DLD1 (cell line): Measurements from ENCODE around the gene PLEKHG5.

Experiments used
- in situ Hi-C: cut with HindIII; loops from 2 replicates; pipeline ENCODE4 v1.10.0; 2017; ENCODE audit warnings: low sequenced_read_pairs

The PLEKHG5 gene

DNA sequence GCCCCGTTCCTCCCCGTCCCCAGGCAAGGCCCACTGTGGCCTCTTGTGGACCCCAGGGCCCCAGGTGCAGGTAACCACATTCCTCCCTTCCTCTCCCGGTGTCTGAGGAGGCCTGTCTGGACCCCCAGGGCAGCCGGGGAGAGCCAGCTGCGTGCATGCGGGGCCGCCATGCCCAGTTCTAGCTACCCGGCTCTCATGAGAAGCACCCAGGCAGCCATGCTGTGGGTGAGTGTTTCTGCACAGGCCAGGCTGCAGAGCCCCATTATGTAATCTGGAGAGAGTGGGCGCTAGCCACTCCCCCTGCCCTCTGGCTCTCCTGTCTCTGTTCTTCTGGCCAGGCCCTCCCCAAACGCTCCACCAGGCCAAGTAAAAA lies 18.4 kb upstream of the PLEKHG5 start:
- in situ Hi-C loops = no loop called here

- in situ Hi-C loops = no loop called here
These were observed 17.9 kb upstream of the PLEKHG5 start for GRCh38 chr1:6509220-6509918.

DNA sequence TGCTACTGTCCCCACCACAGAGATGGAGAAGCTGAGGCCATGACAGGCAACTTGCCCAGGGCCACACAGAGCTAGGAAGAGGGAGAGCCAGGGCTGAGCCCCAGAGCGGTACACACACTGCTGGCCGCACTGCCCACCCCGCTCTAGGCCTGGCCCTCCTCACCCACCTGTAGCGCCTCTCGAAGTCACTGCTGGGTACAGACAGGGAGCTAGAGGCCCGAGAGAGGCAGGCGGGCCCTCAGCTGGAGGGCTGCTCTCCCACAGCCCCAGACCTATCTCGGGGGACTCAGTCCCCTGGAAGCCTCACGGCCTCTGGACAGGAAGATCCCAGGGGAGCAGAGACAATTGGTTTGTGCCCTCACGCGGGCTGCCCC lies 17.3 kb upstream of the PLEKHG5 start:
- in situ Hi-C loops = no loop called here

DNA sequence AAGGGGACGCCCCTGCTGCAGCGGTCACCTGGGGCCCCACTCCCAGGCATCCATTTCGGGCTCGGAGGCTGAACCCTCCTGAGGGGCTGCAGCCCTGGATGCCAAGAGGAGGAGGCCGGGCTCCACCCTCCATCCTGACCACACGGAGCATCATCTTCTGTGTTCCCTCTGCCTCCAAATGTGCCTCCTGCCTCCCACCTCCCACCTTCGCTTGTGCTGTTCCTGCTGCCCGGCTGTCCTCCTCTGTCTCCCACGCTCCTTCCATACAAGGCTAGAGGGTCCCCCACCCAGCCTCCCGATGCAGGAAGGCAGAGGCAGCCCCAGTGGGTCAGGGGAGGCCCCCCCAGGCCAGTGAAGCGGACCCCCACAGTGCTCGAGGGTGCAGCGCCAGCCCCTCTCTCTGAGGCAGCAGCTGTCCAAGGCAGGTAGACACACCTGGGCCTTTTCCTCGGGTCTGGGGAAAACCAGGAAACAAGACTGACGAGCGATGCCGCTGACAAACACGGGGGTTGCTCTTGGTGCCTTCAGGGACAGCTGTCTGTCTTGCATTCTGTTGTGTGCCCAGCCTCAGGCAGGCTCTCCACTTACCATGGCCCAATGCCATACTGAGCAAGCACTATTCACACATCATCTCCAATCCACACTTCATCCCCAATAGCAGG lies 16.8 kb upstream of the PLEKHG5 start:
- in situ Hi-C loops = no loop called here

GRCh38 chr1:6507461-6507911 lies 16.0 kb upstream of the PLEKHG5 start:
- in situ Hi-C loops = no loop called here

DNA sequence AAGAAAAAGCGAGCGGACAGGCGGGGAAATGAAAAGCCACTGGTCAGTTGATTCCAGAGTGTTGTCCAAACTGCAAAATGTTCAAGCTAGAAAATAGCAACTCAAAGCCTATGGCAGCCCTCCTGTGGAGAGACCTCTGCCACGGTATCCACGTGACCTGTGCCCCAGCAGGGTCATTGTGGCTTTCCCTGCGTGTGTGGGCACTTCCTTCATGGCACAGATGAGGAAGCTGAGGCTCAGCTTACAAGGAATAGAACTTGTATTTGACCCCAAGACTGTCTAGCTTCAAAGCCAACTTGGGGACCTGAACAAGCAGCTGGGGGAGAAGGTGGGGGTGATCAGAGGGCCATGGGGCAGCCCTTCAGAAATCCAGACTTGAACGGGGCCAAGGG lies 15.6 kb upstream of the PLEKHG5 start:
- in situ Hi-C loops = no loop called here

DNA sequence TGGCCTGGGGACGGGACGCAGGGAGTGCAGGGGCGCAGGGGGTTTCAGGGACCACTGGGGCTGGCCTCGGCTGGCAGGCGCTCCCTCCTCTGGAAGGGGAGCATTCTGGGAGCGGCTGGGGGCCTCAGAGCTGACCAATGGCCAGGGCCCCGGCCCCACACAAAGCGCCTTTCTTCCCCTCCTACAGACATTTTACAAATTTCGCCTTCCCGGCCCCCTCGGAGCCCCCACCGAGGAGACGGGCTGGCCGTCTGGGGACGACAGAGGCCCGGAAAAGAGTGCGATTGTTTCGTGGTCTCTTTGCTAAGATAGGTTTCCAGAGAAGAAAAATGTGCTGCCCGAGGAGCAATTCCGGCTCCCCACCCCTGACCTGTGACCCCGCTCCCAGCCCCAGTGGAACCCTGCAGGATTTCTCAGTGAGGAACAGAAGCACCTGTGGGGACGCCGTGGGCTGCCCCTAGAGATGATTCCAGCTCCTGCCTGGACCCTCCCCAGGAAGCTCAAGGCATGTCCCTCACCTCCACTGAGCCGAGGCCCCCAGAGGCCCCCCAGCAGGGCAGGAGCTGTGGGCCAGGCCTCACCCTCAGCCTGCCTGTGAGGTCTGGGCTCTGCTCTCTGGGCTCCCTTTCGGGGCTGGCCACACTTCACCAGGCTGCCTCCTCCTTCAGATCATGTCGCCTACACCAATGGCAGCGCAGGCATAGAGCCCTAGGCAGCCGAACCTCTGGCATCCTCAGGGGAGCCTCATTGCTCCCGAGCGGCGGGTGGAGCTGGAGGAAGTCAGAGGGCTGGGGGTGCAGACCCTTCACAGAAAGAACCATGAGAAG lies 15.0 kb upstream of the PLEKHG5 start:
- in situ Hi-C loops = no loop called here

DNA sequence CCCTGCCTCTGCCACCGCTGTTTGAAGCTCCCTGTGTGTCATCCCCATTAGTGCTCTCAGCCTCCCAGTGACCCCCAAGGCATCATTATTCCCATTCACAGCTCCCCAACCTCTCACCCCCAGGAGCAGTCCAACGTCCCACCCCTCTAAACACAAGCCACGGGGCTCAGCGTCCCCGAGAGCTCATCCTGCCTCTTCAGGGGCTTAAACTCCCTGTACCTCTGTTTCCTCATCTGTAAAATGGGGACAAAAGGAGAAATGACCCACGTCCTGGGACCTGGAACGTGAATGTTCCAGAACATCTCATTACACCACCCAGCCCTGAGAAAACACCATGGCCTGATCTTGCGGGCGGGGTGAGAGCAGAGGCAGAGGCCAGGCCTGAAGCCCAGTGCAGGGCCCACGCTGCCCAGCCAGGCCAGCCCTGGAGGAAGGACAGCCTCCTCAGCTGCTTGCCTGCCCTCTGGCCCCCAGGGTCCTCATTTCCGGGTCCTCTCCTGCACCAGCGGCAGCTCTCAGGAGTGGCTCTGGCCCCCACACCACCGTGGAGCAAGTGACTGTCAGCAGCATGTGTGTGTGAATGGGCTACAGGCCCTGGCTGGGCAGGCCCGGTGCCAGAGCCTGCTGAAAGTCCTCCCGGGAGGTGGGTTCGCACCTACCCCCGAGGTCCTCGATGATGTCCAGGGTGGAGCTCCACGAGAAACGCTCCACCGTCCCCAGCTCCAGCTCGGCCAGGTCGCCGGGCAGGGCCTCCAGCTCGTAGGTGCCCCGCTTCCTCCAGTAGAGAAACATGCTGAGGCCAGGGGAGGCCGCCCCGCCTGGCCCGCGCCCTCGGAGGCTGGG lies 14.1 kb upstream of the PLEKHG5 start:
- in situ Hi-C loops = no loop called here

- in situ Hi-C loops = no loop called here
These were observed 13.4 kb upstream of the PLEKHG5 start for GRCh38 chr1:6504887-6505286.

- in situ Hi-C loops = no loop called here
These were observed 12.6 kb upstream of the PLEKHG5 start for GRCh38 chr1:6503884-6504602.

DNA sequence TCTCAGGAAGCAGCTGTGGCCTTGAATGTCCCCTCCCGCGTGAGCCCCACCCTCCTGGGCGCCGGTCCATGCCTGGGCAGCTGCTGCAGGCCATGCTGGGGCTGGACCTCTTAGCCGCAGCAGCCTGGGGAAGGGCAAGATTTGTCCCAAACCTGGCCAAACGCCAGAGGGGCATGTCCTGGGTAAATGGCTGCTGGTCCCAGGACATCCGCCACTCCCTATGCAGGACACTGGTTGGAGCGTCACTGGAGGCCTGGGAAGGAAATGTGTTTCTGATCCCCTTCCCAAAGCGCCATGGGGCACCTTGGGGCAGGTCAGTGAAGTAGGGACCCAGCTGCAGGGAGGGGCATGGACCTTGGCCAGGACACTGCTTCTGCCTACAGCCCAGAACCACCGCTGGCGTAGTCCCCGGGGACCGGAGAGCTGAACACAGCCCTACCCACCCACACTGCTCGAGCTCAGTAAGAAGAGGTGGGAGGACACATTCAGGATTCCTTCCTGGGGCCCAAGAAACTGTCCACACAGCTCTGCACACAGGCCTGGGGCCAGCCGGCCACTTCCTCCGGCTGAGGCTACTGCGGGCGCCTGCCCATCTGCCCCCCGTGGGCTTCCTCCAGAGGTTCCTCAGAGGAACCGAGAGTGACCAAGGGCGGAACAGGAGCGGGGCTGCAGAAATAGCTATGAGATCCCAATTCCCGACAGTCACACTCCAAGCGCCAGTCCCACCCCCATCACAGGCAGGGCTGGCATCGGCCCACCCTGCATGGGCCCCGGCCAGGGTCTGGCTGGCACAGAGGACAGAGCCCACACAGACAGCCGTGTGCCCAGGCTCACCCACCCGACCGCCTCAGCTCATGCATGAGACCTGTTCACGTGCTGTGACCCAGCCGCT lies 10.8 kb upstream of the PLEKHG5 start:
- in situ Hi-C loops = no loop called here

- in situ Hi-C loops = no loop called here
These were observed 9.9 kb upstream of the PLEKHG5 start for GRCh38 chr1:6501279-6501813.

DNA sequence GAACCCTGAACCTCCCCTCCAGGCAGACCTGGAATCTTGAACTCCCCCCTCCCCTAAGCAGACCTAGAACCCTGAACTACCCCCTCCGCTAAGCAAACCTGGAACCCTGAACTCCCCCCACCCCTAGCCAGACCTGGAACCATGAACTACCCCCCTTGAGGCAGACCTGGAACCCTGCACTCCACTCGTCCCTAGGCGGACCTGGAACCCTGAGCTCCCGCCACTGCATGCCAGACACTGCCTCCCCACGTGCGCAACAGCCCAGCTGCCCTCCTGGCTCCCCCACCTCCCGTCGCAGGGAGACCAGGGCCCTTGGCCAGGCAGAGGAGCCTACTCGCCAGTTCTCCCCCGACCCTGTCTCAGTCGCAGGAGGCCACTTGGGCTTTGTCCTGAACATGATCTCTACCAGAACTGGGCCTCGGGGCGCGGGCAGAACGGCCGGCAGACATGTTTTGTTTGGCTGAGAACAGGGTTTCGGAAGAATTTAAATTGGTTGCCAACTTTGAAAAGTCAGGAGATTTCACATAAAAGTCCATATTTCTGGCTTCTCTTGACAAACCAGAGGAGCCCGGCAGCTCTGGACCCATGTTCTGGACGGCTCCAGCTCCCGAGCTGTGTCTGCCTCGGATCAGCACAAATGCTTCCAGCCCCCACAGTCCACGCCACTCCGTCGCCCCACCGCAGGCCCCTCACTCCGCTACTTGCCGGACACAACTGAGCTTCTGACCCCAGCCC lies 9.2 kb upstream of the PLEKHG5 start:
- in situ Hi-C loops = no loop called here

DNA sequence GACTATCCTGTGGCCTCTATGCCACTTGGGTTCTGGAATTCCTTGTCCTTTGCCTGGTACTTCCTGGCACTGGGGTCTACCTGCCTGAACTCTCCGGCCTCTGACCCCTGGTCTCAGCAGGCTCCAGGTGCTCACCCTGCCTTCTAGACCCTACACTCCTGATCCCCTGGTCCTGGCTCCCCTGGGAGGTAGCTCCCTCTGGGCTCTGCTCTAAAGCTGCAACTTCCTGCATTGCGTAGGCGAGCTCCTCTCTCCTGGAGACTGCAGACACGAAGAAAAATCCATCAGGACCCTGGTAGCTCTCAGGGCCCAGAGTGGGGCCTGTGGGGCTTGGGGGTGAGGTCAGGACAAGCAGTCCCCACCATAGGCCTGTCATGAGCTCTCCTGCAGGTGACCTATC lies 7.8 kb upstream of the PLEKHG5 start:
- in situ Hi-C loops = no loop called here

GRCh38 chr1:6498576-6499111 lies 7.2 kb upstream of the PLEKHG5 start:
- in situ Hi-C loops = no loop called here

- in situ Hi-C loops = no loop called here
These were observed 6.6 kb upstream of the PLEKHG5 start for GRCh38 chr1:6497867-6498575.

DNA sequence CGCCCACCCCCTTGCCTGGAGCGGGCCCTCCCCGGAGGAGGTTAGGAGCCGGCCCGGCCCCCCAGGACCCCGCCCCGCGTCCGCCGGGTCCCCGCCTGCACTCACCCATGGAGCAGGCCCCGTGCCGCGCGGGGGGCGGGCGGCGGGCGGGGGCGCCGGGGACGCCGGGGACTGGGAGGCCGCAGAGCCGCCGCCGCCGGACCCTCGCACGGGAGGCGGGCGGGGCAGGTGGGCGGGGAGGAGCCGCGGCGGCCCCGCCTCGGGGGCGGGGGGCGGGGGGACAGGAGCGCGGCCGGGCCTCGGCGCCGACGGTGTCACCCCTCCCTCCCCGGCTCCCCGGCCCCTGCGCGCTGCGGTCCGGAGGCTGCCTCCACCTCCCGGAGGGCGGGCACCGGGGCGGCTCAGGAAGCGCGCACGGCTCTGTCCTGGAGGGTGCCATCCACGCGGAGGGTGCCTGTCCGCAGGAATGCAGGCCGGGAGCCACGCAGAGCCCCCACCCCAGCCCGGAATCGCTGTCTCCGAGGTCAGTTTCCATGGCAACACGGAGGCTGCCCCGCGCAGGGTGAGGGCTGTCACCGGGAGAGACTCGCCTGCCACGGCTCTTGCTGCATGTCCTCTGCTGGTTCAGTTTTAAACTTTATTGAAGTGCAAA lies 5.9 kb upstream of the PLEKHG5 start:
- in situ Hi-C loops = no loop called here
